Common myeloid progenitor, CD34-positive (primary cell): ENCODE results near the gene EDEM1. TPM values are rescaled to one million over a fixed set of nuclear protein-coding genes. Genes with fewer than 3 reads are reported as not detected.
A peak's percentile ranks its signal among the peaks of the same experiment; 100 is the strongest.

Source experiments
- CTCF ChIA-PET: fragments of 350-600 bp; sonication (Branson Sonifier 250); formaldehyde crosslinking; loops from one replicate; lab custom pipeline; 2021; ENCODE audit warnings: antibody characterized with exemption; lab: Charles Lee
- POLR2A ChIA-PET: fragments of 350-600 bp; sonication (Branson Sonifier 250); formaldehyde crosslinking; loops from one replicate; lab custom pipeline; 2021; ENCODE audit warnings: antibody characterized with exemption; lab: Charles Lee
- DNase-seq, 3 donors: peaks; one replicate each; pipeline versions ENCODE4 v3.0.0 to v3.0.0-alpha.2; 2013
- H3K27ac ChIP-seq, 2 experiments: 1 replicate in 1 of 2; 2 replicates in 1 of 2; pipeline ENCODE4 v1.7.0; 2013; ENCODE audit warnings: inconsistent platforms in 2 of 2, low read length in 2 of 2, mild to moderate bottlenecking in 2 of 2, low read depth in 1 of 2, moderate library complexity in 1 of 2; ENCODE audit not compliant: severe bottlenecking in 2 of 2, insufficient read depth in 1 of 2, poor library complexity in 1 of 2
- H3K27me3 ChIP-seq, 5 experiments: replicated peaks in 2 of 5; 1 replicate in 3 of 5; 2 replicates in 2 of 5; pipeline versions ENCODE4 v1.6.1 to v1.7.0; 2013; ENCODE audit warnings: low read length in 4 of 5, mild to moderate bottlenecking in 2 of 5, moderate library complexity in 2 of 5, inconsistent platforms in 1 of 5; ENCODE audit not compliant: insufficient read depth in 5 of 5, control insufficient read depth in 4 of 5
- H3K36me3 ChIP-seq, 4 experiments: 1 replicate in 2 of 4; 2 replicates in 2 of 4; pipeline versions ENCODE4 v1.6.1 to v1.7.0; 2013; ENCODE audit warnings: low read length in 3 of 4, control low read depth in 1 of 4, mild to moderate bottlenecking in 1 of 4; ENCODE audit not compliant: control insufficient read depth in 4 of 4, insufficient read depth in 4 of 4
- H3K4me1 ChIP-seq, 4 experiments: 1 replicate in 3 of 4; 2 replicates in 1 of 4; pipeline versions ENCODE4 v1.6.1 to v1.7.1; 2013; ENCODE audit warnings: low read length in 3 of 4, mild to moderate bottlenecking in 3 of 4, control low read depth in 1 of 4, inconsistent platforms in 1 of 4, moderate library complexity in 1 of 4; ENCODE audit not compliant: control insufficient read depth in 4 of 4, insufficient read depth in 4 of 4; ENCODE audit errors: control extremely low read depth in 1 of 4
- H3K4me3 ChIP-seq, 7 experiments: 1 replicate in 4 of 7; 2 replicates in 3 of 7; pipeline versions ENCODE4 v1.5.1 to v1.7.0; 2013; ENCODE audit warnings: mild to moderate bottlenecking in 7 of 7, low read length in 6 of 7, moderate library complexity in 6 of 7, inconsistent platforms in 2 of 7, low read depth in 2 of 7, control low read depth in 1 of 7; ENCODE audit not compliant: insufficient read depth in 4 of 7, control insufficient read depth in 1 of 7; ENCODE audit errors: extremely low read depth in 1 of 7
- H3K9me3 ChIP-seq, 5 experiments: 1 replicate in 4 of 5; 2 replicates in 1 of 5; pipeline versions ENCODE4 v1.6.1 to v1.7.1; 2013; ENCODE audit warnings: low read length in 4 of 5, mild to moderate bottlenecking in 2 of 5, inconsistent platforms in 1 of 5, low read depth in 1 of 5, moderate library complexity in 1 of 5; ENCODE audit not compliant: control insufficient read depth in 4 of 5, insufficient read depth in 2 of 5; ENCODE audit errors: control extremely low read depth in 1 of 5
- WGBS: methylation state at CpG from one replicate; pipeline ENCODE4 v1.1.5; 2013; ENCODE audit not compliant: insufficient coverage; 5-methylcytosine and 5-hydroxymethylcytosine counted together
- polyA plus RNA-seq: library from polyadenylated mRNA; unstranded; fragments of 120-200 nt; gene quantifications from one replicate; pipeline ENCODE4 v1.2.1, GENCODE V29; 2013

Gene EDEM1
- polyA plus RNA-seq, result 38.6 TPM

- H3K4me3 ChIP-seq, result peak within 1 kb of the TSS; percentile 84 to 99 (median 91)
- 0% methylated on average over 59 of the region's 78 CpGs for WGBS
- H3K36me3 ChIP-seq, result peaks cover 0 to 13% (median 0%) of the 10 kb centered on the region in 4 experiments
- H3K27me3 ChIP-seq, result no peaks in the 10 kb centered on the region
- peak within 1 kb of the TSS; percentile 87 to 93 for H3K27ac ChIP-seq
- peak; percentile 93 to 98 (median 97) for DNase-seq
- CTCF ChIA-PET, result interaction anchor here (0.6 to 1.6 kb wide), 5 partner anchors 8 to 555 kb away, joined by 3 to 5 read pairs (median 3); no protein-coding TSS in a partner anchor
- POLR2A ChIA-PET, result interaction anchor here (0.6 to 0.8 kb wide), 2 partner anchors 31 to 171 kb away, joined by 4 read pairs; no protein-coding TSS in a partner anchor
- peaks cover 51 to 78% (median 64%) of the 10 kb centered on the region in 4 experiments for H3K4me1 ChIP-seq
- no peaks in the 10 kb centered on the region for H3K9me3 ChIP-seq
These were observed at the start of gene EDEM1 for GRCh38 chr3:5187156-5187919. EDEM1 (plus strand) TSS chr3:5187707; CDS start chr3:5187806, 99 bp downstream.

- no peaks in the 10 kb centered on the region for H3K27me3 ChIP-seq
- no peak overlapping the region for H3K4me3 ChIP-seq
- H3K27ac ChIP-seq, result no peak overlapping the region
- 96% methylated on average over 3 of the region's 5 CpGs for WGBS
- no peak for DNase-seq
- ChIA-PET CTCF (interaction anchor here (0.7 to 5.5 kb wide), 7 partner anchors 13 to 64 kb away, joined by 3 to 42 read pairs (median 3); partner anchors contain the start of gene ARL8B), POLR2A (interaction anchor here (0.6 kb wide), 1 partner anchor 48 kb away, joined by 3 read pairs; no protein-coding TSS in a partner anchor)
- H3K36me3 ChIP-seq, result peaks cover 0 to 25% (median 4%) of the 10 kb centered on the region in 4 experiments
- peaks cover 0 to 14% (median 5%) of the 10 kb centered on the region in 5 experiments for H3K9me3 ChIP-seq
- peaks cover 10 to 28% (median 23%) of the 10 kb centered on the region in 4 experiments for H3K4me1 ChIP-seq
These were observed 49.1 kb upstream of the EDEM1 start for GRCh38 chr3:5138214-5138981.

DNA sequence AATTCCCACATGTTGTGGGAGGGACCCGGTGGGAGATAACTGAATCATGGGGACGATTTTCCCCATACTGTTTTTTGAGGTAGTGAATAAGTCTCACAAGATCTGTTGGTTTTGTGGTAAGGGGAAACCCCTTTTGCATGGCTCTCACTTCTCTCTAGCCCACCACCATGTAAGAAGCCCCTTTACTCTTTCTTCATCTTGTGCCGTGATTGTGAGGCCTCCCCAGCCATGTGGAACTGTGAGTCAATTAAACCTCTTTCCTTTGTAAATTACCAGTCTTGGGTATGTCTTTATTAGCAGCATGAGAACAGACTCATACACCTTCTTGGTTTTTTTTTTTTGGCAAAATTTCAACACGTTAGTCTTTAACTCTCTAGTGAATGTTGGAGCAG is 47.3 kb upstream of the EDEM1 start:
- CTCF ChIA-PET, result interaction anchor here (1.1 to 2.4 kb wide), 4 partner anchors 11 to 41 kb away, joined by 3 to 7 read pairs (median 6); no protein-coding TSS in a partner anchor
- DNase-seq, result peak in 2 of 3 donors; percentile 69 to 74
- Histone ChIP-seq H3K36me3 (peaks cover 0 to 34% (median 15%) of the 10 kb centered on the region in 4 experiments), H3K4me3 (no peak overlapping the region), H3K9me3 (peaks cover 0 to 32% (median 10%) of the 10 kb centered on the region in 5 experiments), H3K4me1 (peaks cover 10 to 28% (median 22%) of the 10 kb centered on the region in 4 experiments), H3K27ac (no peak overlapping the region), H3K27me3 (no peaks in the 10 kb centered on the region)
- POLR2A ChIA-PET, result no interaction called here
- WGBS, result 83% methylated on average over 1 of the region's 4 CpGs

DNA sequence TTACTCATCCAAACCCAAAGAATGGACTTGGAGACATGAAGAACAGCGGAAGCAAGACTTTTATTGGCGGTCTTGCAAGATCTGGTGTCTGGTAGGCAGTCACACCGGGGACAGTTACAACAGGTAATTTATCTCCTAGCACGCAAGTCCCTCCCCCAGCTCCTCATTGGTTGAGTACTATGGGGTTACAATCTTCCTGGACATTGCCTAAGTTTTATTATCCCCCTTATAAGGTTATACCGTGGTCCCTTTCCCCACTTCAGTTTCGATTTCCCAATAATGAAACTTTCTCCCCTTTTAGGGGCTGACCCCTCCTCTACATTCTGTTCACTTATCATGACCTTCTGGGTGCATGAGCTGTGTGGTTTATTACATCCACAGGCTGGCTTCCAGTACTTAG is 46.7 kb upstream of the EDEM1 start:
- CTCF ChIA-PET, result interaction anchor here (1.9 to 2.4 kb wide), 2 partner anchors 10 to 18 kb away, joined by 5 to 7 read pairs; no protein-coding TSS in a partner anchor
- no peak overlapping the region for H3K27ac ChIP-seq

GRCh38 chr3:5141760-5142159 is 45.7 kb upstream of the EDEM1 start:
- ChIA-PET POLR2A (no interaction called here), CTCF (interaction anchor here (2.4 kb wide), 1 partner anchor 9 kb away, joined by 7 read pairs; no protein-coding TSS in a partner anchor)
- Histone ChIP-seq H3K4me1 (peaks cover 7 to 22% (median 16%) of the 10 kb centered on the region in 4 experiments), H3K4me3 (no peak overlapping the region), H3K27ac (no peak overlapping the region), H3K36me3 (peaks cover 9 to 37% (median 24%) of the 10 kb centered on the region in 4 experiments), H3K9me3 (peaks cover 2 to 45% (median 19%) of the 10 kb centered on the region in 5 experiments), H3K27me3 (no peaks in the 10 kb centered on the region)
- DNase-seq, result no peak
- 100% methylated on average over 2 of the region's 4 CpGs for WGBS

More for the DNA sequence above, 46.7 kb upstream of the EDEM1 start:
- no peaks in the 10 kb centered on the region for H3K27me3 ChIP-seq
- peaks cover 10 to 28% (median 22%) of the 10 kb centered on the region in 4 experiments for H3K4me1 ChIP-seq
- peaks cover 0 to 38% (median 13%) of the 10 kb centered on the region in 5 experiments for H3K9me3 ChIP-seq
- peaks cover 2 to 37% (median 18%) of the 10 kb centered on the region in 4 experiments for H3K36me3 ChIP-seq
- no peak overlapping the region for H3K4me3 ChIP-seq
- 93% methylated on average over 6 of the region's 6 CpGs for WGBS
- no peak for DNase-seq
- POLR2A ChIA-PET, result no interaction called here

GRCh38 chr3:5143464-5143863 is 44.0 kb upstream of the EDEM1 start:
- no peak for DNase-seq
- POLR2A ChIA-PET, result no interaction called here
- H3K4me3 ChIP-seq, result no peak overlapping the region
- H3K9me3 ChIP-seq, result peaks cover 2 to 52% (median 19%) of the 10 kb centered on the region in 5 experiments
- H3K4me1 ChIP-seq, result peaks cover 3 to 17% (median 11%) of the 10 kb centered on the region in 4 experiments
- no peak overlapping the region for H3K27ac ChIP-seq
- CTCF ChIA-PET, result no interaction called here
- peaks cover 9 to 47% (median 24%) of the 10 kb centered on the region in 4 experiments for H3K36me3 ChIP-seq
- 100% methylated on average over 4 of the region's 4 CpGs for WGBS
- no peaks in the 10 kb centered on the region for H3K27me3 ChIP-seq
